Body of pancreas (tissue), 4 donors: Measurements from ENCODE around the gene NOP10.

ENCODE experiments used
- POLR2A ChIP-seq, 3 donors: fragments of 450-650 bp; IDR thresholded peaks; one replicate each; pipeline ENCODE4 v1.6.1; 2016; ENCODE audit warnings: antibody characterized with exemption in 3 of 3, mild to moderate bottlenecking in 2 of 3
- TF ChIP-seq, protein P1 (sequence below), 7 experiments: fragments of 450-650 bp in 4 of 7; fragments of 200-600 bp in 3 of 7; sonication (generic) in 3 of 7; IDR thresholded peaks; one replicate each; pipeline ENCODE4 v1.5.1; 2016 to 2019; ENCODE audit warnings: antibody characterized with exemption in 7 of 7

DNA sequence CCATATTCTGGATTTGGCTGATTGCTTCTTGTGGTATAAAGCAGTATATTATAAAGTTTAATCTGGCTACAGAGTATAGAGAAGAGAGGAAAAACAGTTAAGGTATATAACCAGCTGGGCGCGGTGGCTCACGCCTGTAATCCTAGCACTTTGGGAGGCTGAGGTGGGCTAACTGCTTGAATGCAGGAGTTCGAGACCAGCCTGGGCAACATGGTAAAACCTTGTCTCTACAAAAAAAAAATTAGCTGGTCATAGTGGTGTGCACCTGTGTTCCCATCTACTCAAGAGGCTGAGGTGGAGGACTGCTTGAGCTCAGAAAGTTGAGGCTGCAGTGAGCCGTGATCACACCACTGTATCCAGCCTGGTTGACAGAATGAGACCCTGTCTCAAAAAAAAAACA, 12.7 kb downstream of the NOP10 start:
- TF ChIP-seq, protein P1, sequence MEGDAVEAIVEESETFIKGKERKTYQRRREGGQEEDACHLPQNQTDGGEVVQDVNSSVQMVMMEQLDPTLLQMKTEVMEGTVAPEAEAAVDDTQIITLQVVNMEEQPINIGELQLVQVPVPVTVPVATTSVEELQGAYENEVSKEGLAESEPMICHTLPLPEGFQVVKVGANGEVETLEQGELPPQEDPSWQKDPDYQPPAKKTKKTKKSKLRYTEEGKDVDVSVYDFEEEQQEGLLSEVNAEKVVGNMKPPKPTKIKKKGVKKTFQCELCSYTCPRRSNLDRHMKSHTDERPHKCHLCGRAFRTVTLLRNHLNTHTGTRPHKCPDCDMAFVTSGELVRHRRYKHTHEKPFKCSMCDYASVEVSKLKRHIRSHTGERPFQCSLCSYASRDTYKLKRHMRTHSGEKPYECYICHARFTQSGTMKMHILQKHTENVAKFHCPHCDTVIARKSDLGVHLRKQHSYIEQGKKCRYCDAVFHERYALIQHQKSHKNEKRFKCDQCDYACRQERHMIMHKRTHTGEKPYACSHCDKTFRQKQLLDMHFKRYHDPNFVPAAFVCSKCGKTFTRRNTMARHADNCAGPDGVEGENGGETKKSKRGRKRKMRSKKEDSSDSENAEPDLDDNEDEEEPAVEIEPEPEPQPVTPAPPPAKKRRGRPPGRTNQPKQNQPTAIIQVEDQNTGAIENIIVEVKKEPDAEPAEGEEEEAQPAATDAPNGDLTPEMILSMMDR (IDR thresholded peaks at IDR 0.05) = no peak
- no peak for TF ChIP-seq POLR2A (IDR thresholded peaks at IDR 0.05)
